IPS-18c (cell line): ENCODE data around the gene GRHPR.

Experiments used
- H3K4me3 ChIP-seq: 2 replicates; pipeline ENCODE4 v1.7.0; 2013; ENCODE audit warnings: low read depth, mild to moderate bottlenecking, low read length, moderate library complexity; ENCODE audit not compliant: insufficient read depth
- H3K9me3 ChIP-seq: one replicate; pipeline ENCODE4 v1.6.1; 2013; ENCODE audit warnings: mild to moderate bottlenecking, low read length, moderate library complexity; ENCODE audit not compliant: control insufficient read depth, insufficient read depth

Gene GRHPR

GRCh38 chr9:37422289-37423104 lies at the start of gene GRHPR:
TSS of gene GRHPR (plus strand) at chr9:37422696. CDS start at chr9:37422751, 55 bp downstream.
- Histone ChIP-seq H3K9me3 (no peaks in the 10 kb centered on the region), H3K4me3 (peak within 1 kb of the TSS; percentile 94)

GRCh38 chr9:37372839-37373238 lies 49.7 kb upstream of the GRHPR start:
- no peaks in the 10 kb centered on the region for H3K9me3 ChIP-seq
- no peak overlapping the region for H3K4me3 ChIP-seq

GRCh38 chr9:37373621-37374020 lies 48.9 kb upstream of the GRHPR start:
- H3K4me3 ChIP-seq, result no peak overlapping the region

DNA sequence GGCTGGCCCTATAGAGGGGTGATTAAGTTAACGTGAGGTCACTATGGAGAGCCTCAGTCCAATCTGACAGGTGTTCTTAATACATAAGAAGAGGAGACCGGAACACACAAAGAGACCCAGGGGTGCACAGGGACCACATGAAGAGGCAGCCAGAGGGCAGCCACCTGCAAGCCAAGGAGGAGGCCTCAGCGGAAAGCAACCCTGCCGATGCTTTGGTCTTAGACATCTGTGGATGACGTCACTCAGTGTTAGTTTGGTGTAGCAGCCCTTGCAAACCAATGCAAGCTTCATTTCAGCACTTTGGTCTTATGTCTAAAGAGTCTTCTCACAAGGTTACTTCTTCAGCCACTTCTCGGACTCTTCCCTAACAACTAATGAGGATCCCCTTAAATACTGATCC lies 47.6 kb upstream of the GRHPR start:
- no peak overlapping the region for H3K4me3 ChIP-seq
- H3K9me3 ChIP-seq, result no peaks in the 10 kb centered on the region

More at GRCh38 chr9:37373621-37374020, 48.9 kb upstream of the GRHPR start:
- H3K9me3 ChIP-seq, result no peaks in the 10 kb centered on the region

DNA sequence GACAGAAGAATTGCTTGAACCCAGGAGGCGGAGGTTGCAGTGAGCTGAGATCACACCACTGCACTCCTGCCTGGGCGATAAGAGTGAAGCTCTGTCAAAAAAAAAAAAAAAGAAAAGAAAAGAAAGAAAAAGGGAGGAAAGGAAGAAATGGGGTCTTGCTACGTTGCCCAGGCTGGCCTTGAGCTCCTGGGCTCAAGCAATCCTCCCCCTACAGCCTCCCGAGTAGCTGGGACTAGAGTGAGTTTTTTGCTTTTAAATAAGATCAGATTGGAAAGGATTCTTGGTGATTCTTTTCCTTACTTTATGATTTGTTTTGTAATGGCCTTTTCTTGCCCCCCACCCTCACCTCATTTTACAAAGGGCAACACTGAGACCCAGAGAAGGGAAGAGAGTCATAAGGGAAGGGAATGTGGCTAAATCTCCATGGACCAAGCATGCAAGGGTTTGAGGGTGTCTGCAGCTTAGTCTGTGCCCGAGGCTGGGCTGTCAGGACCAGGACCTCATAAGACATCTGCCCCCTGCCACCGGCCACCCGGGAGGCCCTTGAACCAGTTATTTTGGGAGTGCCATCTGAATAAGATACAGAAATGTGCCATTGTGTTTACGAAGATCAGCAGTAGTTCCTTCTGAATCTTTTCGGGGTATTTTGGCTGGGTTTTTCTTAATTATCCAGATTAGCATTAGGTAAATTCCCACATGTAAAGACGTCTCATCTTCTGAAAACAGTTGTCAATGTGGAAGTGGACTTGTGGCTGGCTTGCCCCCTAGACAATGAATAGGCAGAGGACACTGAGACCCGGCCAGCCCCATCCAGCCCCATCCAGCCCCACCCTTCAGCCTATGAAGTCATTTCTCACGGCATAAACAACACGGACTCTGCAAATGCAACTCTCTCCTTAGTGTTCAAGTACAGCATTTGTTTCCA lies 44.5 kb upstream of the GRHPR start:
- H3K9me3 ChIP-seq, result no peaks in the 10 kb centered on the region
- no peak overlapping the region for H3K4me3 ChIP-seq

- H3K9me3 ChIP-seq, result no peaks in the 10 kb centered on the region
- no peak overlapping the region for H3K4me3 ChIP-seq
Measured at GRCh38 chr9:37378613-37379004, 43.9 kb upstream of the GRHPR start.

- H3K9me3 ChIP-seq, result no peaks in the 10 kb centered on the region
- H3K4me3 ChIP-seq, result no peak overlapping the region
Measured at GRCh38 chr9:37379835-37380234, 42.7 kb upstream of the GRHPR start.

DNA sequence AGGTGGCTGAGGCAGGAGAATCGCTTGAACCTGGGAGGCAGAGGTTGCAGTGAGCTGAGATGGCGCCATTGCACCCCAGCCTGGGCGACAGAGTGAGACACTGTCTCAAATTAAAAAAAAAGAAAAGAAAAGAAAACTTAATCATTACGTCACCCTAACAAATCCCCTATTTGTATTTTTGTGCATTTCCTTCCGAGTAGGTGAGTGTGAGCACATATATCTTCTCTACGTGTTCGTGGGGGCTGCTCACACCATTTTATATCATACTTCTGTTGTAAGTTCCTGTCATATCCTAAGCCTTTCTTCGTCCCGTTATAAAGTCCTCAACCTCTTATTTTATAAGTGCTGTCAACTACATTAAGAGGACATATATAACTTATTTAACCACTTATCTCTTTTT lies 41.9 kb upstream of the GRHPR start:
- Histone ChIP-seq H3K4me3 (no peak overlapping the region), H3K9me3 (no peaks in the 10 kb centered on the region)

DNA sequence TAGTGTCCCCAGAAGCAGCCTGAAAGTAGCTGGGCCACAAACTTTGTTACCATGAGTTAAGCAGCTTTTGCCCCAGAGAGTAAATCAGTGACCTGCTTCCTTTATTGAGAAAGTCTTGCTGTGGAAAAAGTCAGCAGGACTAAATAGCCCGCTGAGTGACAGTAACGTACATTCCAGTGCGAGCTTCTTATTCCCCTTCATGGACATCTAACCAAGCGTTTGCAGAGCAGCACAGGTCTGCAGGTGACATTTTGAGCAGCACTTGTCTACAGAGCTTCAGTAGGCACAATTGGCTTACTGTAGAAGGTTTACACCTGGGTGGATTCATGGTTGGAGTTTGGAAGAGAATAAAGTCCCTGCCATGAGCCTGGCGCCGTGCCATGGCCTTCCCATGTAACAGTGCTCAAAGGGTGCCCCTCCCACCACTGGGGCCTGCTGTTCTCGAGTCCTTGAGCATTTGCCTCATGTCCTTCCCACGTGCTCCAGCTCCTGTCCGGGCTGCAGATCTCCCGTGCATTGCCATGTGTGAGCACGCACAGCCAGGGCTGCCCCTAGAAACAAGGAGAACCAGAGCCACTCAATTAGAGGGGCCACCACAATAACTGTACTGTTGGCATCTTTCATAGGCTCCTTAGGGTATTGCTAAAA lies 41.3 kb upstream of the GRHPR start:
- Histone ChIP-seq H3K4me3 (no peak overlapping the region), H3K9me3 (no peaks in the 10 kb centered on the region)

- no peaks in the 10 kb centered on the region for H3K9me3 ChIP-seq
- no peak overlapping the region for H3K4me3 ChIP-seq
Measured at GRCh38 chr9:37382161-37382981, 40.1 kb upstream of the GRHPR start.

- no peaks in the 10 kb centered on the region for H3K9me3 ChIP-seq
Measured at GRCh38 chr9:37382982-37383357, 39.5 kb upstream of the GRHPR start.

GRCh38 chr9:37383393-37383792 lies 39.1 kb upstream of the GRHPR start:
- H3K9me3 ChIP-seq, result no peaks in the 10 kb centered on the region
- no peak overlapping the region for H3K4me3 ChIP-seq

More at GRCh38 chr9:37382982-37383357, 39.5 kb upstream of the GRHPR start:
- H3K4me3 ChIP-seq, result no peak overlapping the region

DNA sequence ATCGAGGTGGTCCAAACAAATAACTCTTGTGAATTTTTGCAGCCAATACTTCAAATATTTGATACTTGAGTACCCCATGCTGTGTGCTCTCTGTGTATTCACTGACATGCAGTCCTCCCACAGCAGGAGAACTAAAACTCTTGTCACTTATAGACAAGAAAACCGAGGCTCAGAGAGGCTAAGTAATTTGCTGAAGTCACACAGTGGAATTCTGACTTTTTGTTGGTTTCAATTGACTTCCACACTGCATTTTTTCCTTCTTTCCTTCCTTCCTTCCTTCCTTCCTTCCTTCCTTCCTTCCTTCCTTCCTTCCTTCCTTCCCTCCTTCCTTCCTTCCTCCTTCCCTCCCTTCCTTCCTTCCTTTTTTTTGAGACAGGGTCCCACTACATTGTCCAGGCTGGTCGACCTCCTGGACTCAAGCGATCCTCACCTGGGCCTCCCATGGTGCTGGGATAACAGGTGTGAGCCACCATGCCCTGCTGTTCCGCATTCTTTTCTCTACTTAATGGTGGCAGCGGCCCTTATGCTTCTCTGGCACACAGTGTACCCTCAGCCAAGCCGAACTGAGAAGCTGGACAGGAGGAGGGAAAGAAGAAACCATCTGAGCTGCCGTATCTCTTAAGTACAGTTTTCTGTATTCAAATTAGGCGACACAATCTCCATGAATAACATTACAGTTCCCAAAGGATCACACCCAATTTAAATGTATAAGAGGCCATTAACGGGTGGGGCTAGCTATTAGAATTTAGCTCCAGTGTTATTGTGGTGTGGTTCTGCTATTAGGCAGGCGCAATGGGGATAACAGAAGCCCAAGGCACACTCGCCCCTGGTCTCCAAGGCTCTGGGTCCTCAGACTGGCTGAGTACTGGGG lies 38.4 kb upstream of the GRHPR start:
- H3K4me3 ChIP-seq, result no peak overlapping the region; the same call in 1 of the 2 replicates
- H3K9me3 ChIP-seq, result no peaks in the 10 kb centered on the region

GRCh38 chr9:37385286-37385685 lies 37.2 kb upstream of the GRHPR start:
- Histone ChIP-seq H3K4me3 (no peak overlapping the region), H3K9me3 (no peaks in the 10 kb centered on the region)

GRCh38 chr9:37386988-37387387 lies 35.5 kb upstream of the GRHPR start:
- no peak overlapping the region for H3K4me3 ChIP-seq

DNA sequence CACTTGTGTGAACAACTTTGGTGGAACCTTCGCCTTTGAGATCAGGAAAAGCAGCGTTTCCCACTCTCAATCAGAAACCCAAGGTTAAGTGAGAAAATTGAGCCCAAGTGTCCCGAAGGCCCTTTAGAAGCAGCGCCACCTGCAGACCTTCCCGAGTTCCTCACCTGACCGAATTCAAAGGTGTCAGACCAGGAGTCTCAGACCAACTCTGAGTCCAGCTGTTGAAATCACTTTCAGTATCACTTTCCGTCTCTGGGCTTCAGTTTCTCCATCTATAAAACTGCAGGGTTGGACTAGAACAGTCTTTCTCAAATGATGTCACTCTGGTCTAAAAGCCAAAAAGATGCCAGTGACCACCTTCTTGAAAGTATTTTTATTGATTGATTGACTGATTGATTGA lies 31.7 kb upstream of the GRHPR start:
- H3K9me3 ChIP-seq, result no peaks in the 10 kb centered on the region
- H3K4me3 ChIP-seq, result no peak overlapping the region

More at GRCh38 chr9:37386988-37387387, 35.5 kb upstream of the GRHPR start:
- no peaks in the 10 kb centered on the region for H3K9me3 ChIP-seq
